WTC11 (cell line): ENCODE results near the gene NFIC. TPM values are rescaled to one million over a fixed set of nuclear protein-coding genes. Genes with fewer than 3 reads are reported as not detected.

ENCODE experiments used
- ATAC-seq: fragments of 200-7000 bp; cut with Tn5 transposase; 2 replicates; pipeline ENCODE4 v1.10.0; 2021; ENCODE audit warnings: mild to moderate bottlenecking, moderate library complexity
- CTCF ChIA-PET: fragments of 300-600 bp; sonication (Branson Sonifier 250); formaldehyde crosslinking; loops from one replicate; lab custom pipeline; 2021; ENCODE audit warnings: antibody characterized with exemption; lab: Charles Lee
- POLR2A ChIA-PET: fragments of 350-600 bp; sonication (Branson Sonifier 250); formaldehyde crosslinking; loops from one replicate; lab custom pipeline; 2021; ENCODE audit warnings: antibody characterized with exemption; lab: Charles Lee
- DNase-seq: peaks from one replicate; pipeline ENCODE4 v3.0.0; 2021; ENCODE audit warnings: low spot score
- H3K27ac Mint-ChIP-seq: 2 replicates; pipeline ENCODE4 v1.8.0; 2021; ENCODE audit warnings: mixed read lengths
- H3K27me3 Mint-ChIP-seq: 2 replicates; pipeline ENCODE4 v1.8.0; 2021; ENCODE audit warnings: low read depth, mild to moderate bottlenecking, moderate library complexity, mixed read lengths
- H3K36me3 Mint-ChIP-seq: 2 replicates; pipeline ENCODE4 v1.8.0; 2021; ENCODE audit warnings: mixed read lengths
- H3K4me1 Mint-ChIP-seq: 2 replicates; pipeline ENCODE4 v1.8.0; 2022; ENCODE audit warnings: mixed read lengths
- H3K4me3 Mint-ChIP-seq: 2 replicates; pipeline ENCODE4 v1.8.0; 2021; ENCODE audit warnings: mild to moderate bottlenecking, moderate library complexity, mixed read lengths
- H3K9me3 Mint-ChIP-seq: 2 replicates; pipeline ENCODE4 v1.8.0; 2021; ENCODE audit warnings: mixed read lengths
- ARID4B ChIP-seq: sonication (generic); formaldehyde crosslinking; IDR thresholded peaks from 2 replicates; pipeline ENCODE4 v1.8.0; 2023; ENCODE audit warnings: missing genetic modification reagents, mild to moderate bottlenecking, borderline replicate concordance
- ATF1 ChIP-seq: sonication (generic); formaldehyde crosslinking; IDR thresholded peaks from 2 replicates; pipeline ENCODE4 v1.8.1; 2023; ENCODE audit warnings: mild to moderate bottlenecking, moderate library complexity, missing genetic modification reagents
- E2F4 ChIP-seq: sonication (generic); formaldehyde crosslinking; IDR thresholded peaks from 2 replicates; pipeline ENCODE4 v1.8.1; 2022; ENCODE audit warnings: low read depth, mild to moderate bottlenecking, moderate library complexity, missing genetic modification reagents, borderline replicate concordance
- ERG ChIP-seq: fragments of 250-450 bp; sonication (Bioruptor Pico); IDR thresholded peaks from 2 replicates; pipeline ENCODE4 v1.8.0; 2021; ENCODE audit warnings: mild to moderate bottlenecking
- FOXJ3 ChIP-seq: sonication (generic); formaldehyde crosslinking; IDR thresholded peaks from 2 replicates; pipeline ENCODE4 v1.9.0; 2021; ENCODE audit warnings: missing genetic modification reagents, mild to moderate bottlenecking, borderline replicate concordance
- HMGXB4 ChIP-seq: sonication (generic); formaldehyde crosslinking; IDR thresholded peaks from 2 replicates; pipeline ENCODE4 v1.8.1; 2023; ENCODE audit warnings: mild to moderate bottlenecking, moderate library complexity, missing genetic modification reagents
- JAZF1 ChIP-seq: fragments of 250-450 bp; sonication (Bioruptor Pico); IDR thresholded peaks from 2 replicates; pipeline ENCODE4 v1.9.0; 2021; ENCODE audit warnings: moderate library complexity, mild to moderate bottlenecking, inconsistent platforms
- MAX ChIP-seq: sonication (generic); formaldehyde crosslinking; IDR thresholded peaks from 2 replicates; pipeline ENCODE4 v1.8.0; 2022; ENCODE audit warnings: mild to moderate bottlenecking, missing genetic modification reagents
- MLX ChIP-seq: sonication (generic); formaldehyde crosslinking; IDR thresholded peaks from 2 replicates; pipeline ENCODE4 v1.8.1; 2023; ENCODE audit warnings: mild to moderate bottlenecking, missing genetic modification reagents, moderate library complexity
- MYBL2 ChIP-seq: sonication (generic); formaldehyde crosslinking; IDR thresholded peaks from 2 replicates; pipeline ENCODE4 v1.8.1; 2023; ENCODE audit warnings: mild to moderate bottlenecking, moderate library complexity, missing genetic modification reagents
- NR2C2 ChIP-seq: sonication (generic); formaldehyde crosslinking; IDR thresholded peaks from 2 replicates; pipeline ENCODE4 v1.8.0; 2022; ENCODE audit warnings: mild to moderate bottlenecking, missing genetic modification reagents
- PRDM15 ChIP-seq: sonication (generic); formaldehyde crosslinking; IDR thresholded peaks from 2 replicates; pipeline ENCODE4 v1.8.0; 2022; ENCODE audit warnings: missing genetic modification reagents
- ZNF138 ChIP-seq: sonication (generic); formaldehyde crosslinking; conservative IDR thresholded peaks from 2 replicates; pipeline ENCODE4 v1.8.1; 2022; ENCODE audit warnings: mild to moderate bottlenecking, moderate library complexity, missing genetic modification reagents
- ZNF532 ChIP-seq: fragments of 250-450 bp; sonication (Bioruptor Pico); IDR thresholded peaks from 2 replicates; pipeline ENCODE4 v1.9.0; 2021; ENCODE audit warnings: mild to moderate bottlenecking, borderline replicate concordance
- total RNA-seq: library from RNA; stranded (reverse); gene quantifications from 3 replicates; pipeline ENCODE4 v1.2.3, GENCODE V29; 2021

NFIC gene
- total RNA-seq, 1 experiment from 2014 or later: 3.5 TPM

GRCh38 chr19:3492919-3493318, 126.5 kb downstream of the NFIC start:
- Mint-ChIP-seq H3K9me3 (no peaks in the 10 kb centered on the region), H3K27ac (no peak overlapping the region), H3K4me1 (no peaks in the 10 kb centered on the region), H3K36me3 (peaks cover 28% of the 10 kb centered on the region)
- no peak for TF ChIP-seq ERG (CRISPR knock-in tag)
- TF ChIP-seq JAZF1 (CRISPR knock-in tag): no peak
- TF ChIP-seq E2F4 (CRISPR knock-in tag): no peak
- no peak for TF ChIP-seq ZNF532
- no peak for TF ChIP-seq PRDM15 (CRISPR knock-in tag)
- no peak for TF ChIP-seq ZNF138 (CRISPR knock-in tag)
- TF ChIP-seq, all 79 proteins: peak for 0
- DNase-seq (no peak), ATAC-seq (no peak)
- ChIA-PET CTCF (interaction anchor here (0.6 to 2.3 kb wide), 2 partner anchors 8 to 552 kb away, joined by 3 to 16 read pairs; no protein-coding TSS in a partner anchor), POLR2A (no interaction called here)
- Mint-ChIP-seq H3K4me3 (no peak overlapping the region), H3K27me3 (no peaks in the 10 kb centered on the region)

GRCh38 chr19:3493651-3494050, 127.3 kb downstream of the NFIC start:
- Mint-ChIP-seq H3K27me3 (no peaks in the 10 kb centered on the region), H3K4me3 (no peak overlapping the region), H3K4me1 (no peaks in the 10 kb centered on the region), H3K36me3 (peaks cover 31% of the 10 kb centered on the region), H3K9me3 (no peaks in the 10 kb centered on the region), H3K27ac (no peak overlapping the region; the same call in 1 of the 2 replicates)
- CTCF ChIA-PET: interaction anchor here (0.6 to 2.3 kb wide), 4 partner anchors 8 to 552 kb away, joined by 3 to 16 read pairs (median 3); partner anchors contain the start of gene SMIM44
- no peak for DNase-seq
- POLR2A ChIA-PET: no interaction called here
- ATAC-seq: no peak; the same call in 1 of the 2 replicates
- TF ChIP-seq ATF1 (CRISPR knock-in tag): no peak
- TF ChIP-seq MLX (CRISPR knock-in tag): no peak
- no peak for TF ChIP-seq HMGXB4 (CRISPR knock-in tag)
- TF ChIP-seq NR2C2 (CRISPR knock-in tag): no peak
- TF ChIP-seq MAX: no peak
- TF ChIP-seq MYBL2 (CRISPR knock-in tag): no peak
- no peak for TF ChIP-seq FOXJ3 (CRISPR knock-in tag)
- TF ChIP-seq ARID4B (CRISPR knock-in tag): no peak
- TF ChIP-seq E2F4 (CRISPR knock-in tag): no peak
